Measurements from ENCODE around the gene C1QTNF8. TPM values are rescaled to one million over a fixed set of nuclear protein-coding genes. Genes with fewer than 3 reads are reported as not detected.

The C1QTNF8 gene
- total RNA-seq, 1 experiment from 2014 or later, result 0.39 TPM

DNA sequence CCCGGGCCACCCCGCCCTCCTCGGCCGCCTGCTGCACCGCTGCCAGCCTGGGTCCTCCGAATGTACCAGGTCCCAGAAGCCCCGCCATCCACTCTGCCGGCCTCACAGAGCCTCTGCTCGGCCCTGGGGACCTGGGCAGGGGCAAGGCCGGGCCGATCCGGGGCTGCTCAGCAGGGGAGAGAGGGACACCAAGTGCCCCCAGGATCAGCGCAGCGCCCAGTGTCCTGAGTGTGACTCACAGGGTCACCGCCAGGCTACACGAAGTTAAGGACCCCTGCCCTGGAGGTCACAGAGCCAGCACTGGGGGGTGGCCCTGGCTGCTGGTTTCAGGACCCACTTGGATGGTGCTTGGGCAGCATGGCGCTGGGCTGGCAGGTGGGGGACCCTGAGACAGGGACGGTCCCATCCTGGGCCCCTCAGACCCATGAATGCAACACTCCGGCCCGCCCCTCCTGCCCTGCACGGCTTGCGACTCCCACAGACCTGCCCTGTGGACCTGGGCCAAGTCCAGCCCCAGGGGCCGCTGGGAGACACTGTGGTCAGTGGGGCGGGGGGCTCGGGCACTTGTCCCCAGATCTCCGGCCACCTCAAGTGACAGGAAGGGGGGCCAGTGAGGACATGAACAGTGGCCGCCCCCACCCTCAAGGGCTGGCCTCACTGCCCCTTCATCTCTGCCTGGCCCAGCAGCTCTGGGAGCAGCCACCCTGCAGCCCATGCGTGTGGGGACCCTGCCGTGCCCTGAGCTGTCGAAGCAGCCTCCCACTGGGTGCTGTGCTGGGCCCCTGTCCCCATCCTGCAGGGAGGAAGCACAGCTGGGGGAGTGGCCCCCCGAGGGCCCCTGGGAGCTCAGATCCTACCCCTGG is 46.7 kb downstream of the C1QTNF8 start:
- H3K27ac ChIP-seq (ENCODE audit: low read length), result 0 out of 2 replicates have a peak overlapping the region, but pooled peaks have one; percentile 12
- H3K36me3 ChIP-seq (ENCODE audit: control insufficient read depth, insufficient read depth, low read length), result no peaks in the 10 kb centered on the region
- no peak overlapping the region for H3K4me3 ChIP-seq (ENCODE audit: low read depth in 2 of 2, low read length in 2 of 2)
- intact Hi-C loops (cut with micrococcal nuclease; ENCODE audit: unreplicated experiment), result no loop called here
- H3K4me1 ChIP-seq (ENCODE audit: control insufficient read depth, insufficient read depth, low read length), result peaks cover 15% of the 10 kb centered on the region; the same call in 1 of the 2 replicates
- ChIA-PET POLR2A (no interaction called here), CTCF (interaction anchor here (0.7 kb wide), 1 partner anchor 160 kb away, joined by 3 read pairs; no protein-coding TSS in a partner anchor)
- H3K9me3 ChIP-seq (ENCODE audit: control insufficient read depth, insufficient read depth, low read depth, low read length), result no peaks in the 10 kb centered on the region
- DNase-seq (ENCODE audit: low read depth, low spot score) (no peak), ATAC-seq (no peak)
- no peaks in the 10 kb centered on the region for H3K27me3 ChIP-seq (ENCODE audit: control insufficient read depth, insufficient read depth, low read length)
- BruUV-seq (replicated peaks), result no TSS peak
- in situ Hi-C loops (cut with HindIII; ENCODE audit: low pct_unique_long_range_greater_than_20kb, low sequenced_read_pairs), result no loop called here
- TF ChIP-seq, protein P1, sequence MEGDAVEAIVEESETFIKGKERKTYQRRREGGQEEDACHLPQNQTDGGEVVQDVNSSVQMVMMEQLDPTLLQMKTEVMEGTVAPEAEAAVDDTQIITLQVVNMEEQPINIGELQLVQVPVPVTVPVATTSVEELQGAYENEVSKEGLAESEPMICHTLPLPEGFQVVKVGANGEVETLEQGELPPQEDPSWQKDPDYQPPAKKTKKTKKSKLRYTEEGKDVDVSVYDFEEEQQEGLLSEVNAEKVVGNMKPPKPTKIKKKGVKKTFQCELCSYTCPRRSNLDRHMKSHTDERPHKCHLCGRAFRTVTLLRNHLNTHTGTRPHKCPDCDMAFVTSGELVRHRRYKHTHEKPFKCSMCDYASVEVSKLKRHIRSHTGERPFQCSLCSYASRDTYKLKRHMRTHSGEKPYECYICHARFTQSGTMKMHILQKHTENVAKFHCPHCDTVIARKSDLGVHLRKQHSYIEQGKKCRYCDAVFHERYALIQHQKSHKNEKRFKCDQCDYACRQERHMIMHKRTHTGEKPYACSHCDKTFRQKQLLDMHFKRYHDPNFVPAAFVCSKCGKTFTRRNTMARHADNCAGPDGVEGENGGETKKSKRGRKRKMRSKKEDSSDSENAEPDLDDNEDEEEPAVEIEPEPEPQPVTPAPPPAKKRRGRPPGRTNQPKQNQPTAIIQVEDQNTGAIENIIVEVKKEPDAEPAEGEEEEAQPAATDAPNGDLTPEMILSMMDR (IDR thresholded peaks at IDR 0.05), result no peak
- TF ChIP-seq SIN3A (IDR thresholded peaks at IDR 0.05; ENCODE audit: borderline replicate concordance, insufficient read depth, low read depth, low read length) (no peak), TCF7L2 (IDR thresholded peaks at IDR 0.05; ENCODE audit: low read depth, low read length) (no peak), POLR2AphosphoS5 (IDR thresholded peaks at IDR 0.05; ENCODE audit: low read depth, low read length) (no peak)
- TF ChIP-seq, protein P2, sequence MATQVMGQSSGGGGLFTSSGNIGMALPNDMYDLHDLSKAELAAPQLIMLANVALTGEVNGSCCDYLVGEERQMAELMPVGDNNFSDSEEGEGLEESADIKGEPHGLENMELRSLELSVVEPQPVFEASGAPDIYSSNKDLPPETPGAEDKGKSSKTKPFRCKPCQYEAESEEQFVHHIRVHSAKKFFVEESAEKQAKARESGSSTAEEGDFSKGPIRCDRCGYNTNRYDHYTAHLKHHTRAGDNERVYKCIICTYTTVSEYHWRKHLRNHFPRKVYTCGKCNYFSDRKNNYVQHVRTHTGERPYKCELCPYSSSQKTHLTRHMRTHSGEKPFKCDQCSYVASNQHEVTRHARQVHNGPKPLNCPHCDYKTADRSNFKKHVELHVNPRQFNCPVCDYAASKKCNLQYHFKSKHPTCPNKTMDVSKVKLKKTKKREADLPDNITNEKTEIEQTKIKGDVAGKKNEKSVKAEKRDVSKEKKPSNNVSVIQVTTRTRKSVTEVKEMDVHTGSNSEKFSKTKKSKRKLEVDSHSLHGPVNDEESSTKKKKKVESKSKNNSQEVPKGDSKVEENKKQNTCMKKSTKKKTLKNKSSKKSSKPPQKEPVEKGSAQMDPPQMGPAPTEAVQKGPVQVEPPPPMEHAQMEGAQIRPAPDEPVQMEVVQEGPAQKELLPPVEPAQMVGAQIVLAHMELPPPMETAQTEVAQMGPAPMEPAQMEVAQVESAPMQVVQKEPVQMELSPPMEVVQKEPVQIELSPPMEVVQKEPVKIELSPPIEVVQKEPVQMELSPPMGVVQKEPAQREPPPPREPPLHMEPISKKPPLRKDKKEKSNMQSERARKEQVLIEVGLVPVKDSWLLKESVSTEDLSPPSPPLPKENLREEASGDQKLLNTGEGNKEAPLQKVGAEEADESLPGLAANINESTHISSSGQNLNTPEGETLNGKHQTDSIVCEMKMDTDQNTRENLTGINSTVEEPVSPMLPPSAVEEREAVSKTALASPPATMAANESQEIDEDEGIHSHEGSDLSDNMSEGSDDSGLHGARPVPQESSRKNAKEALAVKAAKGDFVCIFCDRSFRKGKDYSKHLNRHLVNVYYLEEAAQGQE (IDR thresholded peaks at IDR 0.05; ENCODE audit: insufficient read depth in 1 of 2, low read depth in 2 of 2, low read length in 1 of 2), result no peak

DNA sequence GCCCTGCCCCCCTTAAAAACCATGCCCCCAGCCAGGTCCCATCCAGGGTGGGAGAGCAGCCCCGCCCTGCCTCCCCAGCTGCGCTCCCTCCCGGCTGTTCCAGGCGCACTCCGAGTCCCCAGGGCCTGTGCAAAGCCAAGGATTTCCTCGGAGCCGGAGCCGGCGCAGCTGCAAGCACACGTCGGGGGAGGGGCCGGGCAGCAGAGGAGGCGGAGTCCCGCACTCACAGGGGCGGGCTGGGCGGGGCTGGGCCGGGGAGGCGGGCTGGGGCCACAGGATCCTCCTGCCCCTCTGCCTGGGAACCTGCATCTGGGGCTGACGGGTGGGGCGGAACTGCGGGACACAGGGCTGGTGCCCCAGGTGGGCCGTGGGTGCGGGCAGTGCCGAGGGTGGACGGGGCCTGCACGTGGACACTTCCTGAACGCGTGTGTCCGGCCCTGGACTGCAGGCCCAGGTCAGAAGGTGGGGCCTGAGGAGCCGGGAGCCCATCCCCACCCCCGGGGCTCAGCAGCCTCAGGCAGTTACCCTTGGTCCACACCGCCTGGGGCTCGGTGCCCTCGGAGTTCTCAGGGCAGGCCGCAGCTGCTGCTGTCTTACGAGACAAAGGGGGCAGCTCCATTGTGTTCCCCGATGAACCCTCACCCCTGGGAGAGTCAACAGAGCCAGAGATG is 47.5 kb downstream of the C1QTNF8 start:
- in situ Hi-C loops (cut with HindIII; ENCODE audit: low pct_unique_long_range_greater_than_20kb, low sequenced_read_pairs), result no loop called here
- H3K27ac ChIP-seq (ENCODE audit: low read length), result peak overlapping the region; percentile 39; the same call in 1 of the 2 replicates
- POLR2A ChIA-PET, result interaction anchor here (0.5 kb wide), 1 partner anchor 916 kb away, joined by 3 read pairs; the partner anchor contains the start of gene RPS2
- H3K9me3 ChIP-seq (ENCODE audit: control insufficient read depth, insufficient read depth, low read depth, low read length), result no peaks in the 10 kb centered on the region
- no peaks in the 10 kb centered on the region for H3K36me3 ChIP-seq (ENCODE audit: control insufficient read depth, insufficient read depth, low read length)
- intact Hi-C loops (cut with micrococcal nuclease; ENCODE audit: unreplicated experiment), result no loop called here
- BruUV-seq (replicated peaks), result no TSS peak
- peaks cover 15% of the 10 kb centered on the region; the same call in 1 of the 2 replicates for H3K4me1 ChIP-seq (ENCODE audit: control insufficient read depth, insufficient read depth, low read length)
- H3K4me3 ChIP-seq (ENCODE audit: low read depth in 2 of 2, low read length in 2 of 2), result no peak overlapping the region
- DNase-seq (ENCODE audit: low read depth, low spot score) (no peak), ATAC-seq (peak; percentile 77)
- CTCF ChIA-PET, result interaction anchor here (0.7 kb wide), 1 partner anchor 227 kb away, joined by 6 read pairs; no protein-coding TSS in a partner anchor
- H3K27me3 ChIP-seq (ENCODE audit: control insufficient read depth, insufficient read depth, low read length), result no peaks in the 10 kb centered on the region
- no peak for TF ChIP-seq SIN3A (IDR thresholded peaks at IDR 0.05; ENCODE audit: borderline replicate concordance, insufficient read depth, low read depth, low read length)
- TF ChIP-seq, protein P2 (IDR thresholded peaks at IDR 0.05; ENCODE audit: insufficient read depth in 1 of 2, low read depth in 2 of 2, low read length in 1 of 2), result no peak
- TF ChIP-seq, protein P1 (IDR thresholded peaks at IDR 0.05), result no peak
- no peak for TF ChIP-seq POLR2AphosphoS5 (IDR thresholded peaks at IDR 0.05; ENCODE audit: low read depth, low read length)
- no peak for TF ChIP-seq TCF7L2 (IDR thresholded peaks at IDR 0.05; ENCODE audit: low read depth, low read length)
